ENCODE results near the gene OXA1L. TPM values are rescaled to one million over a fixed set of nuclear protein-coding genes. Genes with fewer than 3 reads are reported as not detected.

OXA1L gene
- total and polyA plus RNA-seq, 3 experiments from 2014 or later: 57.3 to 128 (median 126) TPM

- DNase-seq: no peak
- POLR2A ChIA-PET: no interaction called here
- no peaks in the 10 kb centered on the region for H3K4me1 ChIP-seq (ENCODE audit: insufficient read depth, low read length)
- no peaks in the 10 kb centered on the region for H3K4me1 Mint-ChIP-seq
- H3K4me3 Mint-ChIP-seq: no peak overlapping the region
- no peaks in the 10 kb centered on the region for H3K9me3 Mint-ChIP-seq
- no peaks in the 10 kb centered on the region for H3K36me3 ChIP-seq (ENCODE audit: insufficient read depth, low read length)
- H3K27ac ChIP-seq (ENCODE audit: low read depth, low read length): no peak overlapping the region
- H3K4me3 ChIP-seq (ENCODE audit: low read length): no peak overlapping the region
- H3K27me3 Mint-ChIP-seq: peaks cover 19 to 45% of the 10 kb centered on the region in 2 donors
- no peaks in the 10 kb centered on the region for H3K9me3 ChIP-seq (ENCODE audit: low read length)
- CTCF ChIA-PET: no interaction called here
- no peaks in the 10 kb centered on the region for H3K27me3 ChIP-seq (ENCODE audit: insufficient read depth, low read length, poor library complexity, severe bottlenecking)
- H3K36me3 Mint-ChIP-seq: peaks cover 0 to 2% (median 0%) of the 10 kb centered on the region in 3 donors
- no peak overlapping the region for H3K27ac Mint-ChIP-seq
Measured at GRCh38 chr14:22794551-22794951, 28.1 kb downstream of the OXA1L start.

- H3K27me3 Mint-ChIP-seq: peaks cover 29 to 57% of the 10 kb centered on the region in 2 donors
- ChIA-PET CTCF (no interaction called here), POLR2A (no interaction called here)
- H3K4me3 Mint-ChIP-seq: no peak overlapping the region
- no peaks in the 10 kb centered on the region for H3K9me3 Mint-ChIP-seq
- Histone ChIP-seq H3K4me1 (ENCODE audit: insufficient read depth, low read length) (no peaks in the 10 kb centered on the region), H3K9me3 (ENCODE audit: low read length) (no peaks in the 10 kb centered on the region), H3K27ac (ENCODE audit: low read depth, low read length) (no peak overlapping the region), H3K27me3 (ENCODE audit: insufficient read depth, low read length, poor library complexity, severe bottlenecking) (no peaks in the 10 kb centered on the region), H3K36me3 (ENCODE audit: insufficient read depth, low read length) (no peaks in the 10 kb centered on the region), H3K4me3 (ENCODE audit: low read length) (no peak overlapping the region)
- DNase-seq: no peak
- peaks cover 0 to 2% (median 0%) of the 10 kb centered on the region in 3 donors for H3K36me3 Mint-ChIP-seq
- no peak overlapping the region for H3K27ac Mint-ChIP-seq
- H3K4me1 Mint-ChIP-seq: no peaks in the 10 kb centered on the region
Measured at GRCh38 chr14:22796087-22796707, 29.7 kb downstream of the OXA1L start.

GRCh38 chr14:22797017-22797917, 30.8 kb downstream of the OXA1L start:
- H3K27me3 ChIP-seq (ENCODE audit: insufficient read depth, low read length, poor library complexity, severe bottlenecking): no peaks in the 10 kb centered on the region

GRCh38 chr14:22798528-22798927, 32.0 kb downstream of the OXA1L start:
- no peaks in the 10 kb centered on the region for H3K9me3 ChIP-seq (ENCODE audit: low read length)
- no peak for DNase-seq
- H3K27me3 ChIP-seq (ENCODE audit: insufficient read depth, low read length, poor library complexity, severe bottlenecking): no peaks in the 10 kb centered on the region
- Mint-ChIP-seq H3K4me3 (no peak overlapping the region), H3K27me3 (peaks cover 34 to 72% of the 10 kb centered on the region in 2 donors), H3K4me1 (no peaks in the 10 kb centered on the region), H3K9me3 (no peaks in the 10 kb centered on the region), H3K27ac (no peak overlapping the region), H3K36me3 (peaks cover 0 to 3% (median 2%) of the 10 kb centered on the region in 3 donors)
- CTCF ChIA-PET: no interaction called here
- no peak overlapping the region for H3K4me3 ChIP-seq (ENCODE audit: low read length)
- POLR2A ChIA-PET: no interaction called here
- H3K36me3 ChIP-seq (ENCODE audit: insufficient read depth, low read length): no peaks in the 10 kb centered on the region
- no peaks in the 10 kb centered on the region for H3K4me1 ChIP-seq (ENCODE audit: insufficient read depth, low read length)
- no peak overlapping the region for H3K27ac ChIP-seq (ENCODE audit: low read depth, low read length)

More at GRCh38 chr14:22797017-22797917, 30.8 kb downstream of the OXA1L start:
- CTCF ChIA-PET: no interaction called here
- Mint-ChIP-seq H3K4me1 (no peaks in the 10 kb centered on the region), H3K4me3 (no peak overlapping the region), H3K27ac (no peak overlapping the region), H3K36me3 (peaks cover 0 to 2% (median 0%) of the 10 kb centered on the region in 3 donors), H3K9me3 (no peaks in the 10 kb centered on the region), H3K27me3 (peaks cover 32 to 61% of the 10 kb centered on the region in 2 donors)
- POLR2A ChIA-PET: no interaction called here
- Histone ChIP-seq H3K4me3 (ENCODE audit: low read length) (no peak overlapping the region), H3K9me3 (ENCODE audit: low read length) (no peaks in the 10 kb centered on the region), H3K27ac (ENCODE audit: low read depth, low read length) (no peak overlapping the region), H3K36me3 (ENCODE audit: insufficient read depth, low read length) (no peaks in the 10 kb centered on the region), H3K4me1 (ENCODE audit: insufficient read depth, low read length) (no peaks in the 10 kb centered on the region)
- DNase-seq: no peak

- no peak for DNase-seq
- H3K36me3 ChIP-seq (ENCODE audit: insufficient read depth, low read length): no peaks in the 10 kb centered on the region
- H3K4me1 Mint-ChIP-seq: no peaks in the 10 kb centered on the region
- H3K4me3 ChIP-seq (ENCODE audit: low read length): no peak overlapping the region
- H3K27me3 Mint-ChIP-seq: peaks cover 35 to 76% of the 10 kb centered on the region in 2 donors
- ChIA-PET POLR2A (no interaction called here), CTCF (no interaction called here)
- H3K4me1 ChIP-seq (ENCODE audit: insufficient read depth, low read length): no peaks in the 10 kb centered on the region
- H3K9me3 ChIP-seq (ENCODE audit: low read length): no peaks in the 10 kb centered on the region
- H3K27ac Mint-ChIP-seq: no peak overlapping the region
- H3K9me3 Mint-ChIP-seq: no peaks in the 10 kb centered on the region
- no peak overlapping the region for H3K27ac ChIP-seq (ENCODE audit: low read depth, low read length)
- no peak overlapping the region for H3K4me3 Mint-ChIP-seq
- H3K27me3 ChIP-seq (ENCODE audit: insufficient read depth, low read length, poor library complexity, severe bottlenecking): no peaks in the 10 kb centered on the region
- peaks cover 0 to 3% (median 2%) of the 10 kb centered on the region in 3 donors for H3K36me3 Mint-ChIP-seq
Measured at GRCh38 chr14:22800346-22800745, 33.9 kb downstream of the OXA1L start.

- H3K27ac Mint-ChIP-seq: no peak overlapping the region
- Histone ChIP-seq H3K36me3 (ENCODE audit: insufficient read depth, low read length) (no peaks in the 10 kb centered on the region), H3K27me3 (ENCODE audit: insufficient read depth, low read length, poor library complexity, severe bottlenecking) (no peaks in the 10 kb centered on the region), H3K4me3 (ENCODE audit: low read length) (no peak overlapping the region), H3K4me1 (ENCODE audit: insufficient read depth, low read length) (no peaks in the 10 kb centered on the region), H3K27ac (ENCODE audit: low read depth, low read length) (no peak overlapping the region), H3K9me3 (ENCODE audit: low read length) (no peaks in the 10 kb centered on the region)
- peaks cover 0 to 3% (median 0%) of the 10 kb centered on the region in 3 donors for H3K36me3 Mint-ChIP-seq
- peaks cover 0 to 2% (median 0%) of the 10 kb centered on the region in 5 donors for H3K9me3 Mint-ChIP-seq
- H3K4me1 Mint-ChIP-seq: no peaks in the 10 kb centered on the region
- POLR2A ChIA-PET: no interaction called here
- no peak for DNase-seq
- CTCF ChIA-PET: no interaction called here
- peaks cover 36 to 72% of the 10 kb centered on the region in 2 donors for H3K27me3 Mint-ChIP-seq
- H3K4me3 Mint-ChIP-seq: no peak overlapping the region
Measured at GRCh38 chr14:22801716-22802115, 35.2 kb downstream of the OXA1L start.

GRCh38 chr14:22802860-22803686, 36.6 kb downstream of the OXA1L start:
- Histone ChIP-seq H3K27ac (ENCODE audit: low read depth, low read length) (no peak overlapping the region), H3K9me3 (ENCODE audit: low read length) (no peaks in the 10 kb centered on the region), H3K36me3 (ENCODE audit: insufficient read depth, low read length) (no peaks in the 10 kb centered on the region), H3K4me1 (ENCODE audit: insufficient read depth, low read length) (no peaks in the 10 kb centered on the region), H3K27me3 (ENCODE audit: insufficient read depth, low read length, poor library complexity, severe bottlenecking) (no peaks in the 10 kb centered on the region), H3K4me3 (ENCODE audit: low read length) (no peak overlapping the region)
- Mint-ChIP-seq H3K27me3 (peaks cover 30 to 69% of the 10 kb centered on the region in 2 donors), H3K4me1 (no peaks in the 10 kb centered on the region), H3K4me3 (no peak overlapping the region), H3K36me3 (peaks cover 0 to 3% (median 0%) of the 10 kb centered on the region in 3 donors), H3K27ac (no peak overlapping the region), H3K9me3 (peaks cover 0 to 2% (median 0%) of the 10 kb centered on the region in 5 donors)
- ChIA-PET CTCF (no interaction called here), POLR2A (no interaction called here)
- DNase-seq: no peak

- H3K9me3 ChIP-seq (ENCODE audit: low read length): no peaks in the 10 kb centered on the region
- peaks cover 27 to 68% of the 10 kb centered on the region in 2 donors for H3K27me3 Mint-ChIP-seq
- H3K36me3 Mint-ChIP-seq: peaks cover 0 to 3% (median 0%) of the 10 kb centered on the region in 3 donors
- H3K27ac ChIP-seq (ENCODE audit: low read depth, low read length): no peak overlapping the region
- ChIA-PET POLR2A (no interaction called here), CTCF (no interaction called here)
- no peaks in the 10 kb centered on the region for H3K4me1 ChIP-seq (ENCODE audit: insufficient read depth, low read length)
- no peaks in the 10 kb centered on the region for H3K27me3 ChIP-seq (ENCODE audit: insufficient read depth, low read length, poor library complexity, severe bottlenecking)
- H3K4me3 Mint-ChIP-seq: no peak overlapping the region
- H3K4me3 ChIP-seq (ENCODE audit: low read length): no peak overlapping the region
- no peaks in the 10 kb centered on the region for H3K36me3 ChIP-seq (ENCODE audit: insufficient read depth, low read length)
- no peak for DNase-seq
- no peak overlapping the region for H3K27ac Mint-ChIP-seq
- H3K4me1 Mint-ChIP-seq: no peaks in the 10 kb centered on the region
- peaks cover 0 to 2% (median 0%) of the 10 kb centered on the region in 5 donors for H3K9me3 Mint-ChIP-seq
Measured at GRCh38 chr14:22803687-22803974, 37.1 kb downstream of the OXA1L start.

Measured in CD8-positive, alpha-beta memory T cell (primary cell).